GM18498 (cell line): ENCODE measurements around the gene C1QTNF1.
"Not testable (repeated sequence)": the region's sequence is repeated elsewhere in the genome, so short reads cannot be mapped to it uniquely, and the experiment has no call there.

Experiments
- ATAC-seq: cut with Tn5 transposase; IDR thresholded peaks from one replicate; pipeline ENCODE4 v1.9.1; 2021; ENCODE audit warnings: mild to moderate bottlenecking, moderate library complexity; ENCODE audit not compliant: unreplicated experiment

C1QTNF1 gene

GRCh38 chr17:79022507-79022991, 1.4 kb upstream of the C1QTNF1 start:
- ATAC-seq = no peak

DNA sequence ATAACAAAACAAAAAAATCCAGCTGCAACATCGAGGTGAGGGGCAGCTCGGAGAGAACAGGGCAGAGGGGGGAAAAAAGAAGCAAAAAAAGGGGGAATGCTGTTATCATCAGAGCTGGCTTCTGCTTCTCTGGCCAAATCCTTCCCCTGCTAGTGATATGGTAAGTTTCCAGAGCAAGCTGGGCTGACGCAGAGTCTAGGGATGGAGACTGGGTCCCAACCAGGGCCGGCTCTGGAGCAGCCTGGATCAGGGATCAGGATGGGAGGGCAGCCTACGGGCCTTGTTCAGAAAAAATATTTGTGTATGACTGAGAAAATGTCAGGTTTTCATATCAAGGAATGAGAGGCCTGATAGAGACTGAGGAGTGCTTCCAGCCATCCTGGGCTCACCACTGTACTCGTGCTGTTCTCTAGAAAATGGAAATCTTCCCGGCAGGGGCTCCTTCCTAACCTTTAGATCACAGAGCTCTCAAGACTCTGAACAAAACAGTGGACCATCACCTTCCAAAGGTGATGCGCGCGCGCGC, 726 bp upstream of the C1QTNF1 start:
- ATAC-seq = no peak

GRCh38 chr17:79024901-79025737, 1.1 kb downstream of the C1QTNF1 start:
- ATAC-seq = no peak

GRCh38 chr17:79026376-79027273, 2.7 kb downstream of the C1QTNF1 start:
- ATAC-seq = no peak

DNA sequence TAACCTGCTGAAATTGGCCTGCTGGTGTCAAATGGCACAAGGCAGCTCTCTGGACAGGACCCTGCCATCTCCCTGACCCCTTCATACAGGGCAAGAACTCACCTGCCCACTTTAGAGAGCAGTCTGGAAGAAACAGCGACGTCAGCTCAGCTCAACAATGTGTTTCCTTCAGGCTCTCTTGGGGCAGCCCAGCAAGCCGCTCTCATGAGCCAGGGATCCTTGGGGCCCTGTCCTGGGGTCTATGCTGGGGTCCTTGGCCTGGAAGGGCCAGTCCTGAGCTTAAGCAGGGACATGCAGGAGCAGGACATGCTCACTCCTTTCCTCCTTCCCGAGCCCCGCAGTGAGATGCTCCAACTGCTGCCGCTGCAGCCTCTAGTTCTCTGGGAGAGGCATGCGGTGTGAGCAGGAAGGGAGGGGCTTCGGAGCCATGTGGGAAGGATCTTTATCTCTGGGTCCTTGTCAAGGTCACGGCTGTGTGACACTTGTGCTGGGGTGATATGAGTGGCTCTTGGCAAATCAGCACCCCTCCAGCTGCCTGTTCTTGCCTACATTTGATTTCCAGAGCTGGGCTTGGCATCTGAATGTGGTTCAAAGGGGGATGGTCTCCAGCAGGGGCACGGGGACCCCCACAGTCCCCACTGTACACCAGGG, 3.4 kb downstream of the C1QTNF1 start:
- no peak for ATAC-seq

GRCh38 chr17:79027925-79028491, 4.0 kb downstream of the C1QTNF1 start:
- ATAC-seq = no peak

DNA sequence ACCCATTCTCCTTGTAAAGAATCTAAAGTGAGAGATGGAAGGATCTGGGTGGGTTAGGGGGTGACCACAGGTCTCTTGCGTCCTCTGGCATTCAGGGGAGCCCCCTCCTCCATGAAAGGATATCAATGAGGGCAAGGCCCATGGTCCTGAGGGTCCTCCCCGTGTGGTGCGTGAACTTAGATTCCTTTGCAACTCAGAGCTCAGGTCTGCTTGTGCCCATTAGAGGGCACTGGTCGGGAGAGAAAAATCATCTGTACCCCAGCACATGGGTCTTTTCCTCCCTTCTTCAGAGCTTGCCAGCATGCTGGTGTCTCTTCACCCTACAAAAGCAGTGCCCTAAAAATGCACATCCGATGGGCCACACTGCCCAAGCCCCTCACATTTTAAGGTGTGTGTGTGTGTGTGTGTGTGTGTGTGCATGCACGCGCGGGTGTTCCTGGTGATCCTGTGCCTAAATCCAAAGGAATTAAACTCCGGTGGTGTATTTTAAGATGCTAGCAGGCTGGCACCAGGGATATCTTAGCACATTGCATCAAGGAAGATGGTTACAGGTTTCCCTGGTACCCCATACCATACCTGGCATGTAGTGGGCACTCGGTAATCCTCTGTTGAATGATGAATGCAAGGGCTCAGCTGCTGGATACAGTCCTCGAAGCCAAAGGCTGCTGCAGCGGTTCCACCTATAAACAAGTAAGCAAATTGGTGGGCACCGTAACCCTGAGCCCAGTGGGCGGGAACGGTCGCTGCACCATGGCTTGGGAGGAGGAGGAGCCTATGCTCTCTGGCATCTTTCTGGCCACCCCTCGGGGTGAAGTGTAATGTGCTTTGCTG, 4.7 kb downstream of the C1QTNF1 start:
- ATAC-seq = no peak

DNA sequence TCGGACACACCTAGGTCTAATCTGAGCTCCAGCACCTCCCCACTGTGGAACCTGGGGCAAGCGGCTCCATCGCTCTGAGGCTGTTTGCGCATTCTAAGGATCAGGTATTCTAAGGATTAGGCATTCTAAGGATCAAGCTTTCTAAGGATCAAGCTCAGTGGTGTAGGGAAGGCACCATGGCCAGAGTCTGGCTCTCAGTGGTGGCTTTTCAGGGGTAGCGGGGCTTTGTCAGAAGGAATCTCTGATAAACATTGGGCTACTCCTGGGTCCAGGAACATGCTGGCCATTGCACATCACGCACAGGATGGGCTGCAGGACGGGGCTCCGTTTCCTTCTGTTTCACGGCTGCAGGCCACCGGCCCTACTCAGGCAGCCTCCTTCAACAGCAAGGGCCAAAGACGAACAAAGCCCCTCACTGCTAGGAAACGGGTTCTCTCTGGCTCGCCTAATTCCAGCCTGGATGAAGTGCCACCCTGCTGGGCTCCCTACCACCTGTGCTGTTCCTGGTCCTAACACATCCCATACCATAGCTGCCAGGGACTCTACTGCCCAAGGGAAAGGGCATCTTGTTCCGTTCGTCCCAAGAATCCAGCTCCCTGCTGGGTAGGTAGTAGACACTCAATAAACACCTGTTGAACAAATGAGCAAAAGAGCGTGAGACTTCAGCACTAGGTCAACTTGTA, 5.5 kb downstream of the C1QTNF1 start:
- ATAC-seq = no peak

- not testable (repeated sequence) for ATAC-seq
These were observed 6.7 kb downstream of the C1QTNF1 start for GRCh38 chr17:79030636-79031035.

DNA sequence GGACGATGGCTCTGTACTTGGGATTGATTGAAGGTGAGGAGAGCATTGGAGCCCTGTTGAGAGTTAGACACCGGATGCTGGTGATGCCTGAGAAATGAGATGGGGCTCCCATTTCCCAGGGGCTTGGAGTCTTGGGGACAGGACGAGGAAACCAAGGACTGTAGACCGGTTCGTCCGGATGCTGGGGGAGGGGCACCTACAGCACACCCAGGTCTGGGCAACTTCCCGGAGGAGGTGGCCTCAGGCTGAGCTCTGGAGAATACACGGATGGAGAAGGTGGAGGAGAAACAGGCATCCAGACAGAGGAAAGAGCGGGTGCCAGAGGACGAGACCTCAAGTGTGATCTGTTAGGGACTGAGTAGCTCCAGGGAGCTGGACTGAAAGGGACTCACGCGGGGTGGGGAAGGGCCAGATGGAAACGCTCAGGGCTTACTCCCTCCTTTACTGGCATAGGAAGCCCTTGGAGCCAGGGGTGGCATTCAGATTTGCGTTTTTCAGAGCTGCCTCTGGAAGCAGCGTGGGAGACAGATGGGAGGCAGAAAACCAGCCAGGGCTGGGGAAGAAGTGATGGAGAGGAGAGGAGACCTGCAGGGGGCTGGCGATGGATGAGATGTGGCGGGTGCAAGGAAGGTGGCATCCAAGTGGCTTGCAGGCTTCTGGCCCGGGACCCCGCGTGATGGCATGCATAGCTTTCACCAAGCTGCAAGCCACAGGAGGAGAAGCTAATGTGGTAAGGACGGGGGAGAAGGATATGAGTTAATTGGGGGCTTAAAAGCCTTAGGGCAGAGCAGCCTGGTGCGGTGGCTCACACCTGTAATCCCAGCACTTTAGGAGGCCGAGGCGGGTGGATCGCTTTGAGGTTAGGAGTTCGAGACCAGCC, 8.3 kb downstream of the C1QTNF1 start:
- no peak for ATAC-seq

DNA sequence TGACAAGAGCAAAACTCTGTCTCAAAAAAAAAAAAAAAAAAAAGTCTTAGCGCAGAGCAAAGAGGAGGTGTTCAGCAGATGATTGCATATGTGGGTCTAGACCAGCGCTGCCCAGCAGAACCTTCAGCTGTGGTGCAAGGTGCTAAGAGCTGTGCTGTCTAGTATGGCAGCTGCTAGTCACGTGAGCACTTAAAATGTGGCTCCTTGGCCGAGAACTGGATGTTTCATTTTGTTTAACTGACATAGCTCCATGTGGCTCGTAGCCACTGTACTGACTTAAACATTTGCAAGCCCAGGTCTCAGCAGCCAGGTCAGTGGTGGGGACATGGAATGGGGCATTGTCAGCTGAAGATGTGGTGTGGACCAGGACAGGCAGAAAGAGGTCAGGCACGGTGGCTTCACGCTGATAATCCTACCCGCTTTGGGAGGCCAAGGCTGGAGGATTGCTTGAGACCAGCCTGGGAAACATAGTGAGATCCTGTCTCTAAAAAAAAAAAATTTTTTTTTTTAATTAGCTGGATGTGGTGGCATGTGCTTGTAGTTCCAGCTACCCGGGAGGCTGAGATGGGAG, 9.2 kb downstream of the C1QTNF1 start:
- no peak for ATAC-seq

GRCh38 chr17:79033741-79034501, 10.0 kb downstream of the C1QTNF1 start:
- ATAC-seq = no peak

- no peak for ATAC-seq
These were observed 11.0 kb downstream of the C1QTNF1 start for GRCh38 chr17:79034931-79035485.

GRCh38 chr17:79035686-79036085, 11.7 kb downstream of the C1QTNF1 start:
- ATAC-seq = no peak

DNA sequence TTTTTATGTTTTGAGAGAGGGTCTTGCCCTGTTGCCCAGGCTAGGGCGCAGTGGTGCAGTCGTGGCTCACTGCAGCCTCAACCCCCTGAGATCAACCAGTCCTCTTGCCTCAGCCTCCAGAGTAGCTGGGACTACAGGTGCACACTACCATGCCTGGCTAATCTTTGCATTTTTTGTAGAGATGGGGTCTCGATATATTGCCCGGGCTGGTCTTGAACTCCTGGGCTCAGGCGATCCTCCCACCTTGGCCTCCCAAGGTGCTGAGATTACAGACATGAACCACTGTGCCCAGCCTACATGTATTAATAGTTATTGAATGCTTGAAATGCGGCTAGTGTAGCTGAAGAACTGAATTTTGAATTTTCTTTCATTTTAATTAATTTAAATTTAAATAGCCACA, 12.2 kb downstream of the C1QTNF1 start:
- ATAC-seq = no peak

GRCh38 chr17:79036596-79036995, 12.6 kb downstream of the C1QTNF1 start:
- no peak for ATAC-seq
